HG02610 (cell line): ENCODE measurements around the gene XRCC5.
A peak's percentile ranks its signal among the peaks of the same experiment; 100 is the strongest.
"Not testable (repeated sequence)": the region's sequence is repeated elsewhere in the genome, so short reads cannot be mapped to it uniquely, and the experiment has no call there.

ENCODE experiments used
- ATAC-seq: cut with Tn5 transposase; IDR thresholded peaks from one replicate; pipeline ENCODE4 v1.9.1; 2021; ENCODE audit warnings: mild to moderate bottlenecking, moderate library complexity; ENCODE audit not compliant: unreplicated experiment

XRCC5 gene

GRCh38 chr2:216108967-216109921, at the start of gene XRCC5:
Gene XRCC5 (plus strand): TSS chr2:216109348. CDS start chr2:216109437, 89 bp downstream.
- ATAC-seq: peak; percentile 42

GRCh38 chr2:216064014-216064630, 45.0 kb upstream of the XRCC5 start:
- no peak for ATAC-seq

GRCh38 chr2:216064665-216065064, 44.5 kb upstream of the XRCC5 start:
- no peak for ATAC-seq

GRCh38 chr2:216066230-216066629, 42.9 kb upstream of the XRCC5 start:
- ATAC-seq: no peak

GRCh38 chr2:216069028-216069427, 40.1 kb upstream of the XRCC5 start:
- ATAC-seq: no peak

GRCh38 chr2:216070195-216070594, 39.0 kb upstream of the XRCC5 start:
- no peak for ATAC-seq

GRCh38 chr2:216071111-216071851, 37.9 kb upstream of the XRCC5 start:
- ATAC-seq: no peak

- no peak for ATAC-seq
These were observed 36.7 kb upstream of the XRCC5 start for GRCh38 chr2:216072473-216072872.

GRCh38 chr2:216073773-216074172, 35.4 kb upstream of the XRCC5 start:
- ATAC-seq: no peak

GRCh38 chr2:216074380-216074779, 34.8 kb upstream of the XRCC5 start:
- ATAC-seq: no peak

- ATAC-seq: no peak
These were observed 34.4 kb upstream of the XRCC5 start for GRCh38 chr2:216074794-216075193.

- ATAC-seq: no peak
These were observed 33.4 kb upstream of the XRCC5 start for GRCh38 chr2:216075510-216076485.

- ATAC-seq: no peak
These were observed 30.4 kb upstream of the XRCC5 start for GRCh38 chr2:216078776-216079175.

GRCh38 chr2:216080048-216080447, 29.1 kb upstream of the XRCC5 start:
- not testable (repeated sequence) for ATAC-seq

GRCh38 chr2:216081012-216081411, 28.1 kb upstream of the XRCC5 start:
- ATAC-seq: no peak

- ATAC-seq: peak; percentile 93
These were observed 27.5 kb upstream of the XRCC5 start, which contains the start of the genes PECR and TMEM169 for GRCh38 chr2:216081487-216082116. Gene PECR (minus strand): TSS chr2:216081809. CDS start chr2:216081741, 68 bp downstream. Gene TMEM169 (plus strand): TSS chr2:216081919. CDS start chr2:216095964, 14,045 bp downstream.

- no peak for ATAC-seq
These were observed 26.9 kb upstream of the XRCC5 start for GRCh38 chr2:216082117-216082711.

- ATAC-seq: no peak
These were observed 26.3 kb upstream of the XRCC5 start for GRCh38 chr2:216082805-216083204.
